Breast epithelium (tissue), 4 donors: Measurements from ENCODE around the gene GIPC2. TPM values are rescaled to one million over a fixed set of nuclear protein-coding genes. Genes with fewer than 3 reads are reported as not detected.

Source experiments
- DNase-seq, 2 donors: peaks; one replicate each; pipeline ENCODE4 v3.0.0-alpha.2; 2019; ENCODE audit warnings: low spot score in 2 of 2
- H3K27ac ChIP-seq, 2 donors: fragments of 200-600 bp; sonication (generic) in 1 of 2; one replicate each; pipeline ENCODE4 v1.5.1; 2016 to 2019; ENCODE audit warnings: mild to moderate bottlenecking in 1 of 2
- H3K27me3 ChIP-seq, 2 donors: fragments of 200-600 bp; sonication (generic) in 1 of 2; one replicate each; pipeline versions ENCODE4 v1.5.1 to v1.6.0; 2017 to 2019; ENCODE audit warnings: control low read depth in 1 of 2, mild to moderate bottlenecking in 1 of 2
- H3K36me3 ChIP-seq: fragments of 200-600 bp; one replicate; pipeline ENCODE4 v1.5.1; 2019
- H3K4me1 ChIP-seq, 2 donors: fragments of 200-600 bp; sonication (generic); one replicate each; pipeline ENCODE4 v1.5.1; 2016 to 2019; ENCODE audit warnings: control low read depth in 1 of 2
- H3K4me3 ChIP-seq, 3 donors: fragments of 200-600 bp; sonication (generic); 1 replicate in 2 of 3; 2 replicates in 1 of 3; pipeline ENCODE4 v1.5.1; 2016 to 2019; ENCODE audit warnings: mild to moderate bottlenecking in 3 of 3, moderate library complexity in 2 of 3
- H3K9me3 ChIP-seq, 2 donors: fragments of 200-600 bp; sonication (generic) in 1 of 2; one replicate each; pipeline ENCODE4 v1.5.1; 2016 to 2019; ENCODE audit warnings: control low read depth in 1 of 2
- CTCF ChIP-seq, 3 donors: fragments of 450-650 bp; IDR thresholded peaks; one replicate each; pipeline ENCODE4 v1.5.1; 2016 to 2017; ENCODE audit warnings: antibody characterized with exemption in 3 of 3, mild to moderate bottlenecking in 3 of 3, moderate library complexity in 3 of 3
- POLR2A ChIP-seq: fragments of 450-650 bp; IDR thresholded peaks from one replicate; pipeline ENCODE4 v1.6.1; 2016; ENCODE audit warnings: antibody characterized with exemption, mild to moderate bottlenecking, moderate library complexity
- POLR2AphosphoS5 ChIP-seq, 3 donors: sonication (generic); formaldehyde crosslinking; IDR thresholded peaks; one replicate each; pipeline ENCODE4 v1.6.1; 2017; ENCODE audit warnings: antibody characterized with exemption in 3 of 3
- intact Hi-C: fragments of 100-400 bp; cut with DNase I; formaldehyde crosslinking; loops from one replicate; pipeline ENCODE4 v1.15.1; 2023; ENCODE audit warnings: low total_unique reads
- total RNA-seq, 3 donors: library from RNA; depleted of rRNA; stranded (reverse); fragments of >200 nt; gene quantifications; one replicate each; pipeline ENCODE4 v1.1.0, GENCODE V29; 2016

Gene GIPC2
- total RNA-seq, 3 donors from 2014 or later = 2.6 to 3.6 (median 2.6) TPM

- TF ChIP-seq CTCF (IDR thresholded peaks at IDR 0.05) (no peak), POLR2AphosphoS5 (IDR thresholded peaks at IDR 0.05) (no peak), POLR2A (no peak)
- Histone ChIP-seq H3K36me3 (no peaks in the 10 kb centered on the region), H3K27me3 (no peaks in the 10 kb centered on the region), H3K4me1 (no peaks in the 10 kb centered on the region), H3K27ac (no peak overlapping the region), H3K9me3 (no peaks in the 10 kb centered on the region), H3K4me3 (no peak overlapping the region)
- DNase-seq = no peak
- intact Hi-C loops = loop anchor here (10.0 kb wide), 1 partner anchor 463 kb away; no protein-coding TSS in a partner anchor
These were observed 95.9 kb downstream of the GIPC2 start for GRCh38 chr1:78141531-78142231.

DNA sequence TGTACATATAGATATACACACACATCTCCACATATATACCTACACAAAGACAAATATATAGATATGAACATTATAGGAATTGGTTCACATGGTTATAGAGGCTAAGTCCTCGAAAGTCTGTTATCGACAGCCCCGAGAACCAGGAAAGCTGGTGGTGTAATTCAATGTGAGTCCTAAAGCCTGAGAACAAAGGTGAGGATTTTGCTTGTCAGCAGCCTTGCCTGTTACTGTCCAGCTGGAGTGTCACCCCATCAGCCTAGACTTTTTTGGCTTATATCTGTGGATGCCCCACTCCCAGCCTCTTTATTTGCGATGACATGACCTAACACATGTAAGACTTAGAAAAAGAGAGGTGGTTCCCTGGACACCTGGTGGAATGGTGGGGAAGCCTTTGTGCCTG, 97.0 kb downstream of the GIPC2 start:
- DNase-seq = no peak
- H3K9me3 ChIP-seq = no peaks in the 10 kb centered on the region
- intact Hi-C loops = loop anchor here (10.0 kb wide), 1 partner anchor 462 kb away; no protein-coding TSS in a partner anchor

GRCh38 chr1:78143152-78143551, 97.4 kb downstream of the GIPC2 start:
- no peaks in the 10 kb centered on the region for H3K36me3 ChIP-seq
- intact Hi-C loops = loop anchor here (10.0 kb wide), 1 partner anchor 462 kb away; no protein-coding TSS in a partner anchor
- H3K27me3 ChIP-seq = no peaks in the 10 kb centered on the region
- DNase-seq = no peak
- peak overlapping the region in 1 of 3 donors; percentile 9 for H3K4me3 ChIP-seq
- TF ChIP-seq POLR2AphosphoS5 (IDR thresholded peaks at IDR 0.05) (no peak), CTCF (IDR thresholded peaks at IDR 0.05) (no peak), POLR2A (no peak)
- H3K9me3 ChIP-seq = no peaks in the 10 kb centered on the region
- no peaks in the 10 kb centered on the region for H3K4me1 ChIP-seq
- no peak overlapping the region for H3K27ac ChIP-seq

More for the DNA sequence above, 97.0 kb downstream of the GIPC2 start:
- H3K27me3 ChIP-seq = no peaks in the 10 kb centered on the region
- no peak overlapping the region for H3K27ac ChIP-seq
- no peaks in the 10 kb centered on the region for H3K4me1 ChIP-seq
- no peak overlapping the region for H3K4me3 ChIP-seq
- no peaks in the 10 kb centered on the region for H3K36me3 ChIP-seq
- TF ChIP-seq CTCF (IDR thresholded peaks at IDR 0.05) (no peak), POLR2AphosphoS5 (IDR thresholded peaks at IDR 0.05) (no peak), POLR2A (no peak)

DNA sequence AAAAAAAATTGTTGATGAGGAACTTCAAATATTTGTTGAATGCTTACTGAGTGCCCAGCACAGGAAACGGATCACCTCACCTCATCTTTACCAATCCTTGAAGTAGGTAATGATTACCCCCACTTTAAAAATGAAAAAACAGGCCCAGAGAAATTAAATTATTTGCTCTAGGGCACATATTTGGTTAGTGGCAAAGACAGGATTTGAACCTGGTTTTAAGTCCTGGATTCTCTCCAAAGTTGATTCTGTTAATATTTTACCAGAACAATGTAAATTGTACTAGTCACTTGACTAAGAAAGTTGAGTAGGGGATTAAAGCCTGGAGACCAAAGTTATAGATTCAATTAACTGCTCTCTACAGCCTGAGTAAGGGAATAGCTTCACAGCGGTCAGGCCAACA, 97.9 kb downstream of the GIPC2 start:
- H3K27me3 ChIP-seq = no peaks in the 10 kb centered on the region
- DNase-seq = no peak
- TF ChIP-seq CTCF (IDR thresholded peaks at IDR 0.05) (no peak), POLR2A (no peak), POLR2AphosphoS5 (IDR thresholded peaks at IDR 0.05) (no peak)
- H3K27ac ChIP-seq = no peak overlapping the region
- H3K36me3 ChIP-seq = no peaks in the 10 kb centered on the region
- intact Hi-C loops = loop anchor here (10.0 kb wide), 1 partner anchor 461 kb away; no protein-coding TSS in a partner anchor
- H3K4me3 ChIP-seq = no peak overlapping the region
- no peaks in the 10 kb centered on the region for H3K4me1 ChIP-seq
- no peaks in the 10 kb centered on the region for H3K9me3 ChIP-seq

DNA sequence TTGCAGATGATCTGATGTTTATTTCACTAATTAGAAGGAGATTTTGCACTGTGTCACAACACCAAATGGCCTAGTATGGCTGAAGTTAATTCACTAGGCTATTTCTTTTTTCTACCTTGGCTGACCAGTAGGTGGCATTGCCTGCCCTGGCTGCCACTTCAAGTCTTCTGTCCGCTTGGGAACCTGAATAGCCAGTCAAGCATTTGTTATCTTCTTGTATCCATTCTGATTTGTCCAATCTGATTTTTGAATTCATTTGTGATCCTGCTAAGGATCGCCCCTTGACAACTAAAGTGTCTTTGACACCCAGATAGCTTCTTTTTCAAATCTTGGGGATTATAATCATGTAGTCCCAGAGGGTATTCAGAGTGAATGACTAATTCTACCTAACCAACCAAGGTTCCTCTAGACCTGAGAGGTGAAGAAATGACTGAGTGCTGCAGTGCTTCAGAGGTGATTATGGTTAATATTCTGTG, 99.4 kb downstream of the GIPC2 start:
- TF ChIP-seq POLR2AphosphoS5 (IDR thresholded peaks at IDR 0.05) (no peak), CTCF (IDR thresholded peaks at IDR 0.05) (peak; percentile 71 to 85 (median 73))
- intact Hi-C loops = loop anchor here (10.0 kb wide), 1 partner anchor 460 kb away; no protein-coding TSS in a partner anchor
- no peak overlapping the region for H3K4me3 ChIP-seq
- DNase-seq = peak in 1 of 2 donors; percentile 21
- H3K9me3 ChIP-seq = no peaks in the 10 kb centered on the region
- H3K27ac ChIP-seq = no peak overlapping the region
- no peaks in the 10 kb centered on the region for H3K36me3 ChIP-seq
- H3K27me3 ChIP-seq = no peaks in the 10 kb centered on the region
- H3K4me1 ChIP-seq = no peaks in the 10 kb centered on the region
